Ecto neural progenitor cell (in vitro differentiated cells): Measurements from ENCODE around the gene ADAM23.
"Not testable (repeated sequence)": the region's sequence is repeated elsewhere in the genome, so short reads cannot be mapped to it uniquely, and the experiment has no call there.

Experiments used
- DNase-seq: peaks from one replicate; pipeline ENCODE4 v3.0.0-alpha.2; 2018; ENCODE audit warnings: low spot score

ADAM23 gene

GRCh38 chr2:206442833-206443734, at the start of gene ADAM23:
ADAM23 (plus strand) TSS chr2:206443532; CDS start chr2:206443867, 335 bp downstream.
- DNase-seq, result peak; percentile 87

- DNase-seq, result no peak
Measured at GRCh38 chr2:206396211-206396610, 47.1 kb upstream of the ADAM23 start.

- DNase-seq, result not testable (repeated sequence)
Measured at GRCh38 chr2:206402956-206403569, 40.3 kb upstream of the ADAM23 start.

GRCh38 chr2:206408323-206409320, 34.7 kb upstream of the ADAM23 start:
- DNase-seq, result no peak

GRCh38 chr2:206410714-206411113, 32.6 kb upstream of the ADAM23 start:
- no peak for DNase-seq

- DNase-seq, result no peak
Measured at GRCh38 chr2:206415618-206416243, 27.6 kb upstream of the ADAM23 start.

- no peak for DNase-seq
Measured at GRCh38 chr2:206418968-206419367, 24.4 kb upstream of the ADAM23 start.

GRCh38 chr2:206420721-206421120, 22.6 kb upstream of the ADAM23 start:
- DNase-seq, result no peak

- no peak for DNase-seq
Measured at GRCh38 chr2:206422493-206422892, 20.8 kb upstream of the ADAM23 start.

GRCh38 chr2:206423147-206423546, 20.2 kb upstream of the ADAM23 start:
- no peak for DNase-seq

GRCh38 chr2:206424134-206424533, 19.2 kb upstream of the ADAM23 start:
- no peak for DNase-seq

- DNase-seq, result no peak
Measured at GRCh38 chr2:206428783-206429182, 14.5 kb upstream of the ADAM23 start.

- DNase-seq, result no peak
Measured at GRCh38 chr2:206430452-206430851, 12.9 kb upstream of the ADAM23 start.

- DNase-seq, result no peak
Measured at GRCh38 chr2:206431439-206431838, 11.9 kb upstream of the ADAM23 start.

- no peak for DNase-seq
Measured at GRCh38 chr2:206432193-206433082, 10.9 kb upstream of the ADAM23 start.

GRCh38 chr2:206433190-206433589, 10.1 kb upstream of the ADAM23 start:
- DNase-seq, result no peak

GRCh38 chr2:206433686-206434085, 9.6 kb upstream of the ADAM23 start:
- no peak for DNase-seq

GRCh38 chr2:206435742-206436141, 7.6 kb upstream of the ADAM23 start:
- no peak for DNase-seq

GRCh38 chr2:206438196-206438724, 5.1 kb upstream of the ADAM23 start:
- no peak for DNase-seq

- no peak for DNase-seq
Measured at GRCh38 chr2:206442474-206442832, 879 bp upstream of the ADAM23 start.
